HL-60/S4 treated with retinoic acid at 250 ng/mL for 4 days and 3 days (cell line): ENCODE data around the gene IRGQ.
"Not testable (repeated sequence)": the region's sequence is repeated elsewhere in the genome, so short reads cannot be mapped to it uniquely, and the experiment has no call there.

Source experiments
- in situ Hi-C: fragments of 300-500 bp; cut with MboI; formaldehyde crosslinking; loops from 2 replicates; pipeline ENCODE4 v1.7.0; 2022; ENCODE audit warnings: low sequenced_read_pairs

The IRGQ gene

DNA sequence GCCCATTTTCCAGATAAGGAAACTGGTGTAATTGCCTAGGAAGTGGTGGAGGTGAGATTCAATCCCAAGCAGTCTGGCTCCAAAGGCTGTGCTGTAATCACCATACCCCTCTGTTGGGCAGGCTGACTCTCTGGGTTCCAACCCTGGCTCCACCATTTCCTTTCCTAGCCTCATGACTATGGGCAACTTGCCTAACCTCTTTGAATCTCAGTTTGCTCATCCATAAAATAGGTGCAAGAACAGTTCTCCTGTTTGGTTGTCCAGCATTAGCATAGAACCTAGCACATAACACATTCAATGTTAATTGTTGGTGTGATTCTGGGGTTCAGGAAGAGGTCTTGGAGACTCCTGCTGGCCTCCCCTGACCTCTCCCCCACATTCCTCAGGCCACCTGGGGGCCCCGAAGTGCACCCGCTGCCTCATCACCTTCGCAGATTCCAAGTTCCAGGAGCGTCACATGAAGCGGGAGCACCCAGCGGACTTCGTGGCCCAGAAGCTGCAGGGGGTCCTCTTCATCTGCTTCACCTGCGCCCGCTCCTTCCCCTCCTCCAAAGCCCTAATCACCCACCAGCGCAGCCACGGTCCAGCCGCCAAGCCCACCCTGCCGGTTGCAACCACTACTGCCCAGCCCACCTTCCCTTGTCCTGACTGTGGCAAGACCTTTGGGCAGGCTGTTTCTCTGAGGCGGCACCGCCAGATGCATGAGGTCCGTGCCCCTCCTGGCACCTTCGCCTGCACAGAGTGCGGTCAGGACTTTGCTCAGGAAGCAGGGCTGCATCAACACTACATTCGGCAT is 2.7 kb upstream of the IRGQ start:
- in situ Hi-C loops, result no loop called here

- in situ Hi-C loops, result no loop called here
Observed at GRCh38 chr19:43597876-43598275, 1.9 kb upstream of the IRGQ start.

DNA sequence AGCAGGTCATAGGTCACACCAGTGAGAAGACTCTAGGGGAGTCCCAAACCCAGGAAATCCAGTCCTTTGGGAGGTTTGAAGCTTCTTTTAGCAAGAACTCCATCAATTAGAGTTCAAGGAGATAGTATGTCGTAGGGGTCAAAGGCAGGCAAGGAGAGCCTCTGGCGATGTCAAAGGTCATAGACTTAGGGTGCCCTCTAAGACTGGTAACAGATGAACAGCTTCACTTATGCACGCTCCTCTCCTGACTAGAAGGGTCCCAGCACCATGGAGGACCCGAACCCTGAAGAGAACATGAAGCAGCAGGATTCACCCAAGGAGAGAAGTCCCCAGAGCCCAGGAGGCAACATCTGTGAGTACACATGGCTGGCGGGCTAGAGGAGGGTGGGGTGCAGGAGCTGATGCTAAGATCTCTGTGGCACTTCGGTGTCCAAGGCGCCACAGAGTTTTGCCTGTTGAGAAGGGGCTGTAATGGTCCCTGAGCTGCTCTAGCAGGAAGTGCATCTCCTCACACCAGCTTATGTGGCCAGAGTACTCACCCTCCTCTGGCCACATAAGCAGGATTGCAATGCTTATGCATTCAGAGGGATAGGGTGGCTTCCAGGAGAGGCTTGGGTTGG is 1.0 kb upstream of the IRGQ start:
- in situ Hi-C loops, result no loop called here

- in situ Hi-C loops, result no loop called here
Observed at GRCh38 chr19:43595605-43595998, 332 bp downstream of the IRGQ start.

GRCh38 chr19:43594710-43595604 is 977 bp downstream of the IRGQ start:
- in situ Hi-C loops, result no loop called here

- in situ Hi-C loops, result no loop called here
Observed at GRCh38 chr19:43594081-43594697, 1.7 kb downstream of the IRGQ start.

- in situ Hi-C loops, result no loop called here
Observed at GRCh38 chr19:43592800-43593350, 3.1 kb downstream of the IRGQ start.

GRCh38 chr19:43591904-43592772 is 3.8 kb downstream of the IRGQ start:
- in situ Hi-C loops, result no loop called here

DNA sequence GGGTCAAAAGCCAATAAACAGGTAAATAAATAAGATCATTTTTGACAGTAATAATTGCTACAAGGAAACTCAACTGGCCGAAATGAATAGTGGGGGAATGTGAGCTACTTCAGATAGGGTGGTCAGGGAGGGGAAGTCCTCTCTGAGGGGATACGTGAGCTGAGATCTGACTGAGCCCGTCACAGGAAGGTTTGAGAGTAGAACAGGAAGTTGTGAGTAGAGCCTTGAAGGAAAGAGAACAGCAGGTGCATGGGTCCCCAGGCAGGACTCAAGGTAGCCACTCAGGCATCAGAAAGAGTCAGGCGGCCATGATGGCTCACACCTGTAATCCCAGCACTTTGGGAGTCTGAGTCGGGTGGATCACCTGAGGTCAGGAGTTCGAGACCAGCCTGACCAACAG is 6.3 kb downstream of the IRGQ start:
- in situ Hi-C loops, result no loop called here

- in situ Hi-C loops, result no loop called here
Observed at GRCh38 chr19:43589277-43589676, 6.7 kb downstream of the IRGQ start.

GRCh38 chr19:43587029-43587428 is 8.9 kb downstream of the IRGQ start:
- in situ Hi-C loops, result not testable (repeated sequence)

- in situ Hi-C loops, result no loop called here
Observed at GRCh38 chr19:43586346-43586745, 9.6 kb downstream of the IRGQ start.

DNA sequence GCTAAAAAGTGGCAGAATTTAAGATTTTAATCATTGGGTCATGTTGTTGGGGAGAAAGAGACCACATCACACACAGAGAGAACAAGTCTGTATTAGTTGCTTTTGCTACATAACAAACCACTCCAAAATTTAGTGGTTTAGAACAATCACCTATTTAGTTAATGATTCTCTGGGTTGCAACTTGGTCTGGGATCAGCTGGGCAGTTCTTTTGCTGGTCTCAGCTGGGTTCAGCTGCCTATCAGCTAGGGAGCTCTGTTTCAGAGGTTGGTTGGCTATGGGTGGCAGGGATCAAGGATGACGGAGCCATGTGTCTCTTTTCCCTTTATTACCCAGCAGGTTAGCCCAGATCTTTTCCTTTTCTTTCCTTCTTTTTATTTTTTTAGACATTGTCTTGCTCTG is 11.4 kb downstream of the IRGQ start:
- in situ Hi-C loops, result no loop called here

- in situ Hi-C loops, result no loop called here
Observed at GRCh38 chr19:43582495-43582894, 13.4 kb downstream of the IRGQ start.

DNA sequence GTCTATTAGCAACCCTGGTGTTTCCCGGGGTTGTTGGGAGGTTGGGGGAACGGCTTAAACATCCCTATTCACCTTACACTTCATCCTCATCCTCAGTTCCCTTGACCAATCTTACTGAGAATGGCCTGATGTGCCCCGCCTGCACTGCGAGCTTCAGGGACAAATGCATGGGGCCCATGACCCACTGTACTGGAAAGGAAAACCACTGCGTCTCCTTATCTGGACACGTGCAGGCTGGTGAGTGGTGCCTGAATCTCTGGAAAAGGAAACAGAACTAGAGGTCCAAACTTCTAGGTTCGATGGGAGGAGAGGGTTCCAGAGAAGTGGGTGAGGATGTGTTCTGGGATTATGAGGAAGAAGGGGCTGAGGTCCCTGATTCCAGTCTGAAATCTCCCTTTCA is 14.5 kb downstream of the IRGQ start:
- in situ Hi-C loops, result no loop called here

DNA sequence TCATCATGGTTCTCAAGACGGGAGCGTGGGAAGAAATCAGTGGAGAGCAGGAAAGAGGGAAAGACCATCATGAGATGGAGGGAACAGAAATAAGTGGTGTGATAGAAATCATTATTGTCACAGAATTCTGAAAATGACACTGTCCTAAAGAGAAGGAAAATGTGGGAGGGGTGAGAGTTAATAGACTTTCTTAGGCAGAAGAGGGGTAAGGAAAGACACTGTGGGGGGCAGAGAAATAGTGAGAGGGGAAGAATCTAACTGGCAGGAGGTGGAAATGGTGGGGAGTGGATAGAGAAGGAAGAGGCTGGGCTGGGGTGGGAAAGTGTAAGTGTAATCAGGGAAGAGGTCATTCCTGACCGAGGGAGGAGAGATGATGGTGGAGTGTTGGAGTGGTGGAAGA is 17.1 kb downstream of the IRGQ start:
- in situ Hi-C loops, result no loop called here

DNA sequence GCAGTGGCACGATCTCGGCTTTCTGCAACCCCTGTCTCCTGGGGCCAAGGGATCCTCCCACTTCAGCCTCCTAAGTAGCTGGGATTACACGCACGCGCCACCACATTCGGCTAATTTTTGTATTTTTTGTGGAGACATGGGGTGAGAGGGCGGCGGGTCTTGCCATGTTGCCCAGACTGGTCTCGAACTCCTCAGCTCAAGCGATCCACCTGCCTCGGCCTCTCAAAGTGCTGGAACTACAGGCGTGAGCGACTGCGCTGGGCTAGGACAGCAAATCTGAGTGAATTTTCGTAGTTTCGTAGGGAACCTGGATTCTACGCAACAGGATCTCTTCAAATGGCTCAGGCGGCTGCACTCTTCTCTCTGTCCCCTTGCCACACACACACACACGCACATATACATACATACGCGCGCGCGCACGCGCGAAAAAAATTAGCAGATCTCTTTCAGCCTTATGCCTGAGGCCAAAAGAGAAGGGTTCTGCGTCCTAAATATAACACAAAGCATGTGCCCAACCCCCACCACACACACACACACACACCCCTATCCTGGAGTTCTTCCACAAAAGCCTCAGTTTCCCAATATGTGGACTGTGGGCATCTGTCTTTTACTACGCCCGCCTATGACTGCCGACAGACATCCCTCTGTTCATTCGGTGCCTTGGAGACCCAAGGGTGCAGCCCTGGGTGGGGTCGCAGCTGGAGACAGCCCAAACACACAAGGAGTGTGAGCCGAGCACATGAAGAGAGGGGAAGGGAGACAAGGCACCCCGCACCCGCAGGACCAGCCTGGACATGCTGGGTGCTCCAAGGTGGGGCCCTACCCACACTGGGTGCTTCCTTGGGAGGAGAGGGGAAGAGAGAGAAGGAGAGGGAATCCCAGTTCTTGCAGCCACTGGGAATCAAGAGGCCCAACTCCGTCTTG is 19.7 kb downstream of the IRGQ start:
- in situ Hi-C loops, result no loop called here

DNA sequence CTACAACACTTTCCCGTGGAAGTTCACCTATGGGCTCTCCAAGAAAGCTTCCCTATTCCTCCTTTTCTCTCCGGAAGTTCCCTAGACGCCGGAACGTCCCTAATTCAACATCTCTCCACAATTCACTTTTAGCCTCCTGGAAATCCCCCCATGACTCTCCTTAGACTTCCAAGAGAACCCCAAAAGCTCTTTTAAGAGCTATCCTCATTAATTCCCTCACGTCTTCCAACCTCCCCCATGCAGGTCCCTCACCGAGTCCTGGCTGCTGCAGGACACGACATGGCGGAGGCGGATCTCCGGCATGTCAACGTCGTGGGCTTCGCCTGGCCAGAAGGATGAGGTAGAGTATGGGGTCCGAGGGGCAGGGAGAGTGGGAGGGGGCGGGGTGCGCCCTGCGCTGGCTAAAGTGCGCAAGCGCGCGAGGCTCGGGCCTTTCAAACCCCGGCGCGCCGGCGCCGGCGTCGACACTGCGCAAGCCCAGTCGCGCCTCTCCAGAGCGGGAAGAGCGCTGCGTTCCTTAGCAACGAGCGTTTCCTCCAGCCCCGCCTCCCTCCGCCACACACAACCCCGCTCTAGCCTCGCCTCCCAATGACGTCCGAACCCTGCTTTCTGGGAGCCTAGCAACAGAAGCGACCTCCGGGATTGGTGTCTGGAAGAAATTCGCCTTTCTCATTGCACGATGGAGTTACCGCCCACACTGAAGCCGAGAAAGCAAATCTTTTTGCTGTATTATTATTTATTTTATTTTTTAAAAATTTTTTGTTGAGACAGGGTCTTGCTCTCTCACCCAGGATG is 20.6 kb downstream of the IRGQ start, which contains the start of the genes PINLYP and XRCC1:
Gene PINLYP (plus strand): TSS at position 646 of the 795 bp plus-strand sequence. CDS start 1,391 bp downstream, outside the sequence.
Gene XRCC1 (minus strand): TSS at position 372 of the 795 bp plus-strand sequence. CDS start 69 bp downstream, at position 303.
- in situ Hi-C loops, result no loop called here
